Mesendoderm (in vitro differentiated cells): ENCODE data around the gene PRKAG1. TPM values are rescaled to one million over a fixed set of nuclear protein-coding genes. Genes with fewer than 3 reads are reported as not detected.

Source experiments
- DNase-seq: peaks from one replicate; pipeline ENCODE4 v3.0.0; 2013
- H2AK5ac ChIP-seq: 2 replicates; pipeline ENCODE4 v1.6.1; 2013; ENCODE audit warnings: low read length, inconsistent platforms
- H2BK120ac ChIP-seq: 2 replicates; pipeline ENCODE4 v1.6.1; 2013; ENCODE audit warnings: low read depth, mild to moderate bottlenecking, low read length, moderate library complexity, mixed read lengths
- H2BK15ac ChIP-seq: replicated peaks from 2 replicates; pipeline ENCODE4 v1.6.1; 2013; ENCODE audit warnings: low read depth, mild to moderate bottlenecking, moderate library complexity
- H2BK5ac ChIP-seq: 2 replicates; pipeline ENCODE4 v1.6.1; 2013; ENCODE audit warnings: low read length, inconsistent platforms
- H3K18ac ChIP-seq: 2 replicates; pipeline ENCODE4 v1.6.1; 2013; ENCODE audit warnings: mild to moderate bottlenecking, low read length, mixed read lengths
- H3K23ac ChIP-seq: one replicate; pipeline ENCODE4 v1.6.1; 2013; ENCODE audit warnings: low read length
- H3K27ac ChIP-seq: 2 replicates; pipeline ENCODE4 v1.5.1; 2013; ENCODE audit warnings: low read depth, mild to moderate bottlenecking, inconsistent platforms, low read length, moderate library complexity
- H3K27me3 ChIP-seq: 2 replicates; pipeline ENCODE4 v1.6.1; 2013; ENCODE audit warnings: low read length, control low read depth, mild to moderate bottlenecking, inconsistent platforms; ENCODE audit not compliant: insufficient read depth, poor library complexity
- H3K36me3 ChIP-seq: 2 replicates; pipeline ENCODE4 v1.6.1; 2013; ENCODE audit warnings: low read length, inconsistent platforms; ENCODE audit not compliant: control insufficient read depth, insufficient read depth
- H3K4ac ChIP-seq: one replicate; pipeline ENCODE4 v1.6.1; 2013; ENCODE audit warnings: low read depth, mild to moderate bottlenecking, low read length, moderate library complexity
- H3K4me1 ChIP-seq: 2 replicates; pipeline ENCODE4 v1.6.1; 2013; ENCODE audit warnings: low read depth, low read length, inconsistent platforms; ENCODE audit not compliant: control insufficient read depth
- H3K4me2 ChIP-seq: 2 replicates; pipeline ENCODE4 v1.6.1; 2013; ENCODE audit warnings: low read length
- H3K4me3 ChIP-seq: 2 replicates; pipeline ENCODE4 v1.5.1; 2013; ENCODE audit warnings: mild to moderate bottlenecking, low read length
- H3K56ac ChIP-seq: one replicate; pipeline ENCODE4 v1.6.1; 2013; ENCODE audit warnings: low read length
- H3K79me1 ChIP-seq: 2 replicates; pipeline ENCODE4 v1.6.1; 2013; ENCODE audit warnings: low read length, inconsistent platforms
- H3K79me2 ChIP-seq: 2 replicates; pipeline ENCODE4 v1.6.1; 2013; ENCODE audit warnings: mild to moderate bottlenecking, low read length; ENCODE audit not compliant: control insufficient read depth, insufficient read depth
- H3K9ac ChIP-seq: 2 replicates; pipeline ENCODE4 v1.6.1; 2013; ENCODE audit warnings: low read length, inconsistent platforms
- H4K5ac ChIP-seq: one replicate; pipeline ENCODE4 v1.6.1; 2013; ENCODE audit warnings: low read length
- H4K8ac ChIP-seq: one replicate; pipeline ENCODE4 v1.6.1; 2013; ENCODE audit warnings: low read depth, mild to moderate bottlenecking, control low read depth, low read length, moderate library complexity
- WGBS: extraction: QIAGEN DNeasy Blood & Tissue Kit; methylation state at CpG from one replicate; pipeline ENCODE4 v1.1.7; 2013; ENCODE audit warnings: low lambda C conversion rate, missing lambda C conversion rate; ENCODE audit not compliant: insufficient coverage; ENCODE audit errors: extremely low coverage; 5-methylcytosine and 5-hydroxymethylcytosine counted together
- small RNA-seq: library from polyadenylated mRNA; stranded (forward); fragments of <200 nt; extraction: miRNeasy Mini kit (QIAGEN cat#:217004); gene quantifications from one replicate; pipeline ENCODE3, GENCODE V24; 2013; ENCODE audit not compliant: insufficient read depth

PRKAG1 gene

DNA sequence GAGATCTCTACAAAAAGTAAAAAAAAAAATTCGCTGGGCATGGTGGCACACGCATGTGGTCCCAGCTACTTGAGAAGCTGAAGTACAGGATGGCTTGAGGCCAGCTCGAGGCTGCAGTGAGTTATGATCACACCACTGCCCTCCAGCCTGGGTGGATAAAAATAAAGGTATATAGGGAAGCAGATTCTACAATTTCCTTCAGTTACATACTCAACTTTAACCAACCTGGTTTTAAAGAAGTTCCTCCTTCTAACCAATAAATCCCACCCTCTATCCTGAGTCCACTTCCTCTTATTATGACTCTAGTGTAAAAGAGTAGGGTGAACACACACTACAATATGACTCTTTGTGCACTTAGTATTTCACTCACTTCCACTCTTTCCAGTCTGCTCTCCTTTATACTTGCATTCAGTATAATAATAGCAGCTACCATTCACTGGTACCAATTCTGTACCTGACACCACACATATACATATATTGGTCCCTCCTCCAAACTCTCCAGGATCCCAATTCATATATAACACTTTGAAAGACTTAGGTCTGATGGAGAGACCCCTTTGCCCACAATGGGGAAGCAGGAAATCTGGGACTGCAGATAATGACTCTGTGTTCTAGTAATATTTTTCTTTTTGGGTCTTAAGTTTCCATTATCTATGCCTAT, 63.6 kb downstream of the PRKAG1 start:
- no peak overlapping the region for H3K56ac ChIP-seq
- H2BK15ac ChIP-seq: no peak overlapping the region
- H3K23ac ChIP-seq: no peak overlapping the region
- no peak overlapping the region for H4K5ac ChIP-seq
- H3K36me3 ChIP-seq: peaks cover 4% of the 10 kb centered on the region
- H3K4me2 ChIP-seq: no peak overlapping the region
- peaks cover 7% of the 10 kb centered on the region for H3K4me1 ChIP-seq
- no peak for DNase-seq
- no peak overlapping the region for H2BK120ac ChIP-seq
- WGBS: no CpG with 5 or more reads among the region's 3 CpGs
- peaks cover 21% of the 10 kb centered on the region for H3K79me1 ChIP-seq
- H3K4me3 ChIP-seq: no peak overlapping the region
- no peak overlapping the region for H4K8ac ChIP-seq
- H3K4ac ChIP-seq: no peak overlapping the region
- peaks cover 42% of the 10 kb centered on the region for H3K79me2 ChIP-seq
- H3K27me3 ChIP-seq: no peaks in the 10 kb centered on the region
- no peak overlapping the region for H3K27ac ChIP-seq
- no peak overlapping the region for H3K18ac ChIP-seq
- H3K9ac ChIP-seq: no peak overlapping the region
- no peak overlapping the region for H2AK5ac ChIP-seq
- no peak overlapping the region for H2BK5ac ChIP-seq

- DNase-seq: no peak
Observed at GRCh38 chr12:48954061-48954460, 64.5 kb downstream of the PRKAG1 start.

DNA sequence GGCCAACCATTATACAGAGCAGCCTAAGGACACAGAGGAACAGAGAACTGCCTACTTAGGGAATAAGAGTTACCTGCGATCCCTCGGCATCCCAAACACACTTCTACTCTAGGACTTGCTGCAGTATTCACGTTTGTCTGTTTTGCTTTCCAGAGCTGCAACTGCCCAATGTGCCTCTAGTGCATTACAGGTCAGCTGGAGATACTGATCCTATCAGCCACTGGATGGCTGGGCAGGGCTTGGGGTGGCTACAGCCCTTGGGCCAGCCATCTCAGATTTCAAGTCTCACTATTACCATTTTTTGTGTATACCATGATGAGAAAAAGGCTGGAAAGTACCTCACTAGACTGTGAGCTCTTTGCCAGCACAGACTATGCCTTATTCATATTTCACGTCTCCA, 65.9 kb downstream of the PRKAG1 start:
- no CpG with 5 or more reads among the region's 4 CpGs for WGBS
- H2BK5ac ChIP-seq: no peak overlapping the region
- no peak overlapping the region for H3K9ac ChIP-seq
- H2BK15ac ChIP-seq: no peak overlapping the region
- H3K27ac ChIP-seq: no peak overlapping the region
- H3K79me2 ChIP-seq: peaks cover 53% of the 10 kb centered on the region
- no peak overlapping the region for H3K4me2 ChIP-seq
- H4K8ac ChIP-seq: no peak overlapping the region
- H2AK5ac ChIP-seq: no peak overlapping the region
- no peak overlapping the region for H3K56ac ChIP-seq
- no peak overlapping the region for H4K5ac ChIP-seq
- no peak overlapping the region for H3K18ac ChIP-seq
- peaks cover 4% of the 10 kb centered on the region for H3K4me1 ChIP-seq
- DNase-seq: no peak
- no peak overlapping the region for H3K4me3 ChIP-seq
- no peak overlapping the region for H3K4ac ChIP-seq
- H2BK120ac ChIP-seq: no peak overlapping the region
- peaks cover 22% of the 10 kb centered on the region for H3K79me1 ChIP-seq
- no peak overlapping the region for H3K23ac ChIP-seq
- no peaks in the 10 kb centered on the region for H3K27me3 ChIP-seq
- H3K36me3 ChIP-seq: peaks cover 4% of the 10 kb centered on the region

More at GRCh38 chr12:48954061-48954460, 64.5 kb downstream of the PRKAG1 start:
- Histone ChIP-seq H4K5ac (no peak overlapping the region), H2BK120ac (no peak overlapping the region), H3K4me1 (peaks cover 7% of the 10 kb centered on the region), H3K36me3 (peaks cover 4% of the 10 kb centered on the region), H3K27me3 (no peaks in the 10 kb centered on the region), H3K23ac (no peak overlapping the region), H4K8ac (no peak overlapping the region), H2AK5ac (no peak overlapping the region), H3K4ac (no peak overlapping the region), H3K4me3 (no peak overlapping the region), H3K27ac (no peak overlapping the region), H3K56ac (no peak overlapping the region), H3K79me2 (peaks cover 47% of the 10 kb centered on the region), H3K18ac (no peak overlapping the region), H2BK15ac (no peak overlapping the region), H3K79me1 (peaks cover 22% of the 10 kb centered on the region), H3K4me2 (no peak overlapping the region), H3K9ac (no peak overlapping the region), H2BK5ac (no peak overlapping the region)
- WGBS: no CpG with 5 or more reads among the region's 3 CpGs

Small RNA genes within 50 kb of the gene (small RNA-seq; reads per million reads assigned to genes)
- not detected for gene RNU6-940P
